DOHH2 (cell line): ENCODE results near the gene ZSCAN1.

ENCODE experiments used
- CTCF ChIP-seq: fragments of 200-600 bp; sonication (generic); IDR thresholded peaks from one replicate; pipeline ENCODE4 v1.5.1; 2014; ENCODE audit warnings: antibody characterized with exemption, mild to moderate bottlenecking, low read depth, low read length; ENCODE audit not compliant: poor library complexity, severe bottlenecking
- EZH2phosphoT487 ChIP-seq: fragments of 200-600 bp; sonication (generic); IDR thresholded peaks from 2 replicates; pipeline ENCODE4 v1.6.1; 2017; ENCODE audit warnings: borderline replicate concordance, mild to moderate bottlenecking, antibody characterized with exemption, low read length, moderate library complexity, mixed read lengths

GRCh38 chr19:58059671-58060078 lies 25.9 kb downstream of the ZSCAN1 start:
- TF ChIP-seq CTCF: no peak
- TF ChIP-seq EZH2phosphoT487: no peak
